Measurements from ENCODE around the gene CRYAA.
"Not testable (repeated sequence)": the region's sequence is repeated elsewhere in the genome, so short reads cannot be mapped to it uniquely, and the experiment has no call there.

The CRYAA gene

DNA sequence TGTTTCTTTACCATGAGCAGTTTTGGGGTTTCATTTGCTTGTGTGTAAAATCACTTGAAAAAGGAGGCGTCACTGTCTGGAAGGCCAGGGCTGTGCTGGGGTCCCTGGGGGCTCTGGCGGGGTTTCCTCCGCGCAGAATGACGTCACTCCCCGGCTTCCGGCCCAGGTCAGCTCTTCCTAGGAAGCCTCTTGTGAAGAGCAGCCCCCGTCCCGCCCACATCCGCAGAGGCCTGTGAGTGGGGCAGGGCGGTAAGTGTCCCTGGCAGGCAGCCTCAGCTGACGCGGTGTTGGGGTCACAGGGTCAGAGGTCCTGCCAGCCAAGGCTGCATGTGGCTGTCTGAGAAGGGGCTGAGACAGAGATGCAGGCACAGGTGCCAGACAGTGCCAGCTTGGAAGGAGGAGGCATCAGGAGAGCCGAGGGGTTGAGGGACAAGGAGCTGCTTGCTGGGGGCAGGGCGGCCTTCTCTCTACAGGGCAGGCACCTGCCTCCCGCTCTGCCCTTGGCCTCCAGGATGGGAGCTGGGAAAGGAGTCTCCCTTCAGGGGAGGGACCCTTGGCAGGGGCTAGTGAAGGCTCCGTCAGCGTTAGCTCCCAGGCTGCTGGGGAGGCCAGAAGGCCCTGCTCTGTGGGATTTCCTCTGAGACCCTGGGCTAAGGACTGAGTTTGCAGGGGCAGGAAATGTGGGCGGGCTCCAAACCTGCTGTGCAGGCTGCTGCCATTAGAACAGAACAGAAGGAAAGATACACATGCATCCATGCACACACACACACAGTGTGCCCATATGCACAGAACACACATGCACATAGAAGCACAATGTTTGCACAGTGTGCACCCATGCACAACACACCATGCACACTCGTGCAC is 8.5 kb downstream of the CRYAA start:
- not testable (repeated sequence) for DNase-seq

DNA sequence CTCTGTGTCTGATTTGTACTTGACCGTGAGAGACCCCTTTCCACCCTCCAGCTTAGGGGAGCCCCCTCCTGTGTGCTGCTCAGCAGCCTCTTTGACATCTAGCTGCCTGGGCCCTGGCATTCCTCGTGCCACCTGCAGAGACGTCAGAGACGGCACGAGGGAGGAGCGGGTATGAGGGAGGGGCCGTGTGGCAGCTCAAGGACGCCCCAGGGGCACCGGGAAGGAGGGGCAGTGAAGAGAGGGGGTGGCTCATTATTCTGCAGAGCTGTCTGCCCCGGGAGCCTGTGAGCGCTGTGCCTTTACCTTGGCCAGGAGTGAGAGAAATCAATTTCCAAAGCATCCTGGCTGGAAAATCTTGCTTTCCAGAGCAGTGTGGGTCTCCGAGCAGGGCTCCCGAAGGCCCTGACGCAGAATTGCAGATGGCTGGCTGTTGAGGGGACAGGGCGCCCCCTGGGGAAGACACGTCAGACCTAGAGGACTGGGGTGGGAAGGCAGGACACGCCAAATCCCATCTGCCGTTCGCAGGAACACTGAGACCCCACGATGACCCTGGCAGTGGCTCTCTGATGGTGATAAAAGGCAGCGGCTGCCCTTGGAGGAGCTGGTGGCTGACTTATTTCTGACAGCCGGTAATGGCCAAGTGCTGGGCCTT is 9.5 kb downstream of the CRYAA start:
- DNase-seq: not testable (repeated sequence)

DNA sequence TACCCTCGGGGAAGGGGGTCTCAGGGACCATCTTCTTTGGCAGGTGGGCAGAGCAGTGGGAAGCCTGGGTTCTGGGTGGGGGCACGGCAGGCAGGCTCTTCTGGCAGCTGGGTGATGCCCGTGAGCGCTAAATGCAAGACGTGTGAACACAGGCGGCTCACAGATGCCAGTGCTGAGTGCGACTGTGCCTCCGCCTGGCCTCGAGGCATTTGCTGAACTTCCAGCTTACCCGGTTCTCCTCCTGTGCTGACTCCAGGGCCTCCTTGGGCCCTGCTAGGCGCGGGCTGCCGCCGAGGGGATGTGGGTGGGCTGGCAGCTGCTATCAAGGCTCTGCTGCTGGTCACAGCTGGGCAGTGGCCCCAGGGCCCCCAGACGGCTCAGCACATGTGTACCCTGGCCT is 12.2 kb downstream of the CRYAA start:
- DNase-seq: not testable (repeated sequence)

DNA sequence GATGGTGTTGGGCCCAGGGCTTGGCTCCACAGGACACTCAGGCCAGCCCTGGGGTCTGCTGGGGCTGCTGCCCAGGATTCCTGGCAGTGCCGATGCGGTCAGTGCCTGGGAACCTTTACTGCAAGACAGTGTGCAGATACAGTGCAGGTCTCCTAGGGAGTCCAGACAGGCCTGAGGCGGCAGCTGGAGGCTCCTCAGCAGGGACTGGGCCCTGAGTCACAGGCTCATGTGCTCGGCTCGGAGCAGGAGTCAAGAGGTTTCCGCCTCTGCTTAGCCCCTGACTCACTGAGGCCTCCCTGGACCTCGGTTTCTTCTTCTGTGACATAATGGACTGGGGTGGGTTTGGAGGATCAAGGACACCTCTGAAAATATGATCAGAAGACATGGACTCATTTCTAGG is 18.5 kb downstream of the CRYAA start:
- not testable (repeated sequence) for DNase-seq

DNA sequence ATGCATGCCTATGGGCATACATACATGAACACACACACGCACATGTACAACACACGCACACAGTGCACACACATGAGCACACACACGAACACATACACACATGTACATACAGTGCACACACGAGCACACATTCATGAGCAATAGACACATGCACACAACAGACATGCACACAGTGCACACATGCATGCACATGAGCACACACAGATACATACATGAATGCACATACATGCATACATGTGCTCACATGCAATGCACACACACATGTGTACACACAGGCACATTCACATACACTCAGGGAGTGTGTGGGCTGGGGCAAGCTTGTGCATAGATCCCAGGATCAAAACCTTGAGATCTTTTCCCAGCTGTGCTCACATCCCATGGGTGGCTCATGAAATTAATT is 18.9 kb downstream of the CRYAA start:
- DNase-seq: no peak

DNA sequence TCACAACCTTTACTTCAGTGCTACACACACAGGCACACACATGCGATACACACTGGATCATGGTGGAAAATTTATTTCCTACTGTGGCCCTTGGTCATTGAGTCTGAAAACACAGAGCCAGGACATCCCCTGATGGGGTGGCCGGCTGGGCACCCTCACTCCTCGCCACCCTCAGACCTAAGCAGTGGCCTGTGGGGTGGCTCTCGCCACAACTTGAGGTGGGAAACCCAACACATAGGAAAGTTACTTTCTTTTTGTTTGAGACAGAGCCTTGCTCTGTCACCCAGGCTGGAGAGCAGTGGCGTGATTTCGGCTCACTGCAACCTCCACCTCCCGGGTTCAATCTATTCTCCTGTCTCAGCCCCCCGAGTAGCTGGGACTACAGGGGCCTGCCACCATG is 19.4 kb downstream of the CRYAA start:
- DNase-seq: no peak

DNA sequence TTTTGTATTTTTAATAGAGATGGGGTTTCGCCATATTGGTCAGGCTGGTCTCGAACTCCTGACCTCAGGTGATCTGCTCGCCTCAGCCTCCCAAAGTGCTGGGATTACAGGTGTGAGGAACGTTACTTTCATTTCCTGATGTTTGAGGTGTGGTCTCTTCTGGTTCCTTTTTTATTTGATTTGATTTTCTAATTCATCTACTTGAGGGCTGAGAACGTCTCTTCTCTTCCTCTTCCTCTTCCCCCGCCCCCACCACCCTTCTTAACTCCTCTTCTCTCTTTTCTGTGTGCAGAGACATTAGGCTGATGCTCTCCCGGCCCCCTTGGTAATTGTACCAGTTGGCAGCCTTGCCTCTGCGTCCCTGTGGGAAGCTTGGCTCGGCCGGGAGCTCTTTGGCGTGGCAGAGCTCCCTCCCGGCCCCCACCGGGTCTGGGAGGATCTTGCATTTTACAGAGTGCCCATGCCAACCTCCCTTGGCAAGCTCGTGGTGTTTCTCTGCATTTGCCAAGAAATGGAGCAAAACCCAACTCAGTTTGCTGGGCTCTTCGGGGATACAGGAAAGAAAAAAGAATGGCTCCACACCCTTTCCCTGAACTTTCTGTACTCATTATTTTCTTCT is 19.9 kb downstream of the CRYAA start:
- no peak for DNase-seq

DNA sequence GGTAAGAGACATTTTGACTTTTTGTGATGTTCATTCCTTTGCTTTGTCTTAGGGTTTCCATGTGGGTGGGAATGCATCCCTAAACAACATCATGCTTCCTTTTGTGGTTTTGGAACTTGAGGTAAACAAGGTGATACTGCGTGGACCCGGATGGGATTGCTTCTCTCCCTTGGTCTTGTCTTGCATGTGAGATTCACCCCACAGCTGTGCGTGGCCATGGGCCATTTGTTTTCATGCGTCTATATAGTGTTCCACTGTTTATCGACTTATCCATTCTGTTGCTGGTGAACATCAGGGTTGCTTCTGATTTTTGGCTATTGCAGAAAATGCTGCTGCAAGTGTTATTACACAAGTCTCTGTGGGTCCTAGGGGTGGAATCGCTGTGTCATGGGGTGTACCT is 21.1 kb downstream of the CRYAA start:
- DNase-seq: no peak

DNA sequence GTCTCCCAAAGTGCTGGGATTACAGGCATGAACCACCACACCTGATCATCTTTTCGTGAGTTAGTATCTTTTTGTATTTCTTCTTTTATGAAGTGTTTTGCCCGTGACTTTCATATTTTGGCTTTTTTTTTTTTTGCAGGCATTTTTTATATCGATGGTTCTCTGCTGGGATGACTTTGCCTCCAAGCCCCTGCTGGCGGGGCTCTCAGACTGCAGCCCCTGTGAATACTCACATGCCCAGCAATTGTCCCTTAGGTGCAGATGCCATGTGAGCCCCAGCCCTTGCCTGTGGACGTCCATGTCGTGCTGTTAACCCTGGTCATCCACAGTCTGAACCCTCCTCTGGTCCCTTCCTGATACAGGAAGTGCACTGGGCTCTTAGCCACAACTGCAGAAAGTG is 21.7 kb downstream of the CRYAA start:
- no peak for DNase-seq

DNA sequence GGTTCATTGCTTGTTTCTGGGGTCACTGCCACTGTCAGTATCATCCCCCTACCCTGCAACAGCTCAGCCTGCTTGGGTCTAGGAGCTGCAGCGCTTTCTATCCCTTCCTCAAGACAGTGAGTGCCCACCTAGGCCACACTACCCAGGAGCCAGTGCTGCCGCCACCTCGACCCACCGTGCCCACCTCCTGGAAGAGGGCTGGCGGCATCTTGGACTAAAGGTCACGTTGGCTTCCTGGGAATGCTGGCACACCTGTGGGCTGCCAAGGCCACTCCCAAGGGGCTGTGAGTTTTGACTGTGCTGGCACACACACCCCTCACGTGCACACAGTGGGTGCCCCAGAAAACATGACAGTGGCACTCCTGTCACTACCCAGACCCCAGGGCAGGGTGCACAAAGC is 22.1 kb downstream of the CRYAA start:
- DNase-seq: no peak

DNA sequence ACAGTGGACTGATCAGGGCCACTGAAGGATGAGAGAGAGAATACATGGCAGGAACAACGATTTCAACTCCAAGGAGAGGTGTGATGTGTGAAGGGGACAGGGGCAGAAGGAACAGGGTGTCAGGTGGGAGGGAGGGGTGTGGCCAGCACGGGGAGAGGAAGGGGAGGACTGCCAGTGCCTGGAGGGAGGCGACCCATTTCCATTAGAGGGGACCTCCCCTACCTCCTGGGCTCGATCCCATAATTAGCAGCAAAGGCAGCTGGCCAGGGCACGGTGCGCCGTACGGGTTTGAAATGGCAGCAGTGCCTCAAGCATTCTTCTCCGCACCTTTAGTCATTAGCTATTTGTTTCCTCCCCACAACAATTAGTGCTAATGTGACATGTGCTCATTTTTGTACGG is 22.7 kb downstream of the CRYAA start:
- no peak for DNase-seq

DNA sequence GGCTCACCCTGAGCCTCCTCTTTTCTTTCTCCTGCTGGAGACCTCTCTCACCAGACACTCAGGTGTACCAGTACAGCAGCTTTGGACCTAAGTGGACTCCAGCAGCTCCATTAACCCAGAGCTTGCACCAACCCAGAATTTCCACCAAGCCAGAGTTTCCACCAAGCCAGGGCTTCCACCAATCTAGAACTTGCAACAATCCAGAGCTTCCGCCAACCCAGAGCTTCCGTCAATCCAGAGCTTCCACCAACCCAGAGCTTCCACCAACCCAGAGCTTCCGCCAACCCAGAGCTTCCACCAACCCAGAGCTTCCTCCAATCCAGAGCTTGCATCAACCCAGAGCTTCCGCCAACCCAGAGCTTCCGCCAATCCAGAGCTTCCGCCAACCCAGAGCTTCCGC is 23.2 kb downstream of the CRYAA start:
- no peak for DNase-seq

DNA sequence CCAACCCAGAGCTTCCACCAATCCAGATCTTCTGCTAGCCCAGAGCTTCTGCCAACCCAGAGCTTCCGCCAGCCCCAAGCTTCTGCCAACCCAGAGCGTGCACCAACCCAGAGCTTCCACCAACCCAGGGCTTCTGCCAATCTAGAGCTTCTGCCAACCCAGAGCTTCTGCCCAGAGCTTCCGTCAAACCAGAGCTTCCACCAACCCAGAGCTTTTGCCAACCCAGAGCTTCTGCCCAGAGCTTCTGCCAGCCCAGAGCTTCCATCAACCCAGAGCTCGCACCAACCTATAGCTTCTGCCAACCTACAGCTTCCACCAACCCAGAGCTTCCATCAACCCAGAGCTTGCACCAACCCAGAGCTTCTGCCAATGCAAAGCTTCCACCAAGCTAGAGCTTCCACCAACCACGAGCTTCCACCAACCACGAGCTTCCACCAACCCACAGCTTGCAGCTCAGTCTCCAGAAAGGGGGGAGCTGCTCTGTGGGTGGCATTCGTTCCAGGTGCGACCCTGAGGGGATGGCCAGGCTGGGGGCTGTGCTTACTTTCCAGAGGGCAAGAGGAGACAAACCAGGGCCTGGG is 23.8 kb downstream of the CRYAA start:
- DNase-seq: no peak

DNA sequence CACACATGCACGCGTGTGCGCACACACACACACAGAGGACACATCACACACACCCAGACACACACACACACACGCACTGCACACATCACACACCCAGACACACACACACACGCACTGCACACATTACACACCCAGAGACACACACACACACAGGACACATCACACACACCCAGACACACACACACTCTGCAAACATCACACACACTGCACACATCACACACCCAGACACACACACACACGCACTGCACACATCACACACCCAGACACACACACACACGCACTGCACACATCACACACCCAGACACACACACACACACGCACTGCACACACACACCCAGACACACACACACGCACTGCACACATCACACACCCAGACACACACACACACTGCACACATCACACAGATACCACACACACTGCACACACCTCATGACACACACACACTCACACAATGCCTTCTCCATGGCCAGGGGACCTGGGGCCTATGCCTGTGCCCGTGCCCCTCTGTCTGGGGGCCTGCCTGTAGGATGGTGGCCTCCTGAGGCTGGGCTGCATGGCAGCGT is 24.4 kb downstream of the CRYAA start:
- DNase-seq: no peak

DNA sequence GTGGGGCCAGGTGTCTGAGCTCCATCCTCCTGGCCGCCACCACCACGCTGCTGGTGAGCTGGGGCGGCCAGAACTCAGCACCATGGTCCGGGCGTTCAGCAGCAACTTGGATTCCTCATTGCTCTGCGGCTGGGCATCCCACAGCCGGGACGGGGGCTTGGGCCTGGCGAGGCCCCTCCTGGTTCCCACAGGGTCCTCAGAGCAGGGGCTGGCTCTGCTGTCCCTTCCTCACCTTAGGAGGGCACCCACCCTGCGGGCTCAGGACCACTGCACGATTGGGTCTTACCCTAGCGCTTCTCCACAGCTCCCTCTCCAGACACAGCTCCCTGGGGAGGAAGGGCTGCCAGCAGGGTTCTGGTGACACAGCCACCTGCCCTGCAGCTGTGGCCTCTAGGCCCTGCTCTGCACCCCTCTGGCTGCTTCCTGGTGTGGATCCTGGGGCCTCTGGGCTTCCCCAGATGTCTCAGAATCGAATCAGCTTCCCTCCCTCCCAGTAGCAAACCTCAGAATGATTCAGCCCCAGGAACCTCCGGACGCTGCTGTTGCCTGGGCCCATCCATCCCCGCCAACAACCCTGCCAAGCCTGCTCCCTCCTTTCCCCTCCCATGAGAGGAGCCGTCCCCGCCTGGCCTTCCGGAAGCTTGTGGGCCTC is 25.0 kb downstream of the CRYAA start:
- DNase-seq: no peak

DNA sequence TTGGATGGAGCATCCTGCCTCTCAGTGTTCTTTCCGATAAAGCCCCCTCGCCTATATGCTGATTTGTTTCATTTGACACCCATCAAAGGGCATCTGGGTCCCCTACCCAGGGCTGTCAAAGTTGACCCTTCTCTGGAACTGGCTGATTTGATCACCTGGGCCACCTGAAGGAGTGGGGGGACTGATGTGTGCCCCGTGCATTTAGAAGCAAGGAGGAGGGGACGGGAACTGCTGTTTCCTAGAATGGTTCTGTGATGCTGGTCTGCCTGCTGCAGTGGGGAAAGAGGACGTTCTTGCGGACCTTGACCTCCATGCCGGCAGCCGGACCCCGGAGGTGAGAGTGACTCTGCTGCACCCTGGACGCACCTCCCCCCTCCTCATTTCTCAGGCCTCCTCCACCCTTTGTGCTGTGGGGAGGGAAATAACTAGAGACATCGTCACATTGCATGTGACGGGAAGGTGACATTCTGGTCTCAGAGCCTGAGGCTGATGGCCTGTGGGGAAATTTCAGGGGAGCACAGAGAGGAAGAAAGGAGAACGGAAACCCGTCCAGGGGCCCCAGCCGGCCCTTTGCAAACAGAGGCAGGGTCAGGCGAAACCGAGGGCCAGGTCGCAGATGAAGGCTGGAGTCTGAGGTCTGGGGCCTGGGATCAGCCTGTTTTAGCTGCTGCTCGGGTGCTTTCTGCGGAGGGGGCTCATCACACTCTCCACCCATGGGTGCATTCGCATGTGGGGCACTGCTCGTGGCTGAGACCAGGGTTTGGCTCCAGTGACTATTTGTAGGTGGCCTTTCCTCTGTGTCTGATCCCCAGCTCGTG is 25.7 kb downstream of the CRYAA start:
- no peak for DNase-seq

DNA sequence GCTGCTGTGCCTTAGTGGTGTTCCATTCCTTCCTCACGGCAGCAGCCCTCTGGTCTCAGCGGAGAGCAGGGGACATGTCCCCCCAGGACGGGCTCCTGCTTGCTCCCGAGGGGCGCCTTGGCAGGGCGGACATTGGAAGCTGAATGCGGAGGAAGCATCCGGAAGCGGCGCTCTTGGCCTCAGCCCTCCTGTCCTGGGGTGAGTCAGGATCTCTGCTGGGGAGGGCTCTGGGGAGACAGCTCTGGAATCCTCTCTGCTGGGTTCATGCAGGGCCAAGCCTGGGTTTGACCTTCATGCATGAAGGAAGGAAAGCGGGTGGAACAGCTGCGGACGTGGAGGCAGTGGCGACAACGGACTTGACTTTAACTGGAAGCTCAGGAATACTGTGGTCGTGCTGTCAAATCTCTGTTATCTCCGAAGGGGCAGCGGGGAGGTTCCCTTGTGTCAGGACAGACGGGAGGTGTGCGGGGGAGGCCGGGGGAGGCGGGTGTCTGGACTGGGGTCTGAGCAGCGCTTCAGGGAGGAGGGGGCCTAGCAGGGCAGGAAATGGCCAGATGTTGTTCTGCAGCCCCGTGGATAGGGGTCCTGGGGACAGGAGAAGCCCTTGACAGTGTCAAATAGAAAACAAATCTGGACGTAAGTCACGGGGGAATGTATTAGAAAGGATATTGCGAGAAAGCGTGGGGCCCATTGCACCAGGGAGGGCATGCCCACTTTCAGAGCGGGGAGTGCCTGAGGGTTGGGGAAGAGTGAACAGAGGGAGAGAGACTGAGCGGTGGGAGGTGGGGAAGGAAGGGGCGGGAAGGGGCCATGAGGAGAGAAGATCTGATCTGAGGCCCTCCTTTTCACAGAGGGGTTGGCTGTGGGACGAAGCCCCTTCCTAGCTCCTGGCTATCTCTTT is 26.6 kb downstream of the CRYAA start:
- DNase-seq: no peak

DNA sequence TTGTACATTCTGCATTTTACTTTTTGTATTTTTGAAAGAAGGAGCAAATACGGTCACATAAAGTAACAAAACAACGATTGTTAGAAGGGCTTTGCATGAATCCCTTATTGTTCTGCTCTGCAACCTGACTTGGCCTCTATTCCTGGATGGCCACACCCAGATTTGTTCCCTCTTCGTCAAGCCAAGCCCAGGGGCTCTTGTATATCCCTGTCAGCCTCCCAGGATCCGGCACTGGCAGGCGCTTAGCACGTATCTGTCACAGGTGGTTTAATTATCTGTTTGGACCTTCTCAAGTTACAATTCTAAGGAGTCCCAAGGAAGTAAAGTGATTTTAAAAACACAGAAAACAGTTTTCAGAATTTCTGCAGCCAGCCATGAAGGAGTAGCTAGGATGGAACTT is 28.0 kb downstream of the CRYAA start:
- no peak for DNase-seq

DNA sequence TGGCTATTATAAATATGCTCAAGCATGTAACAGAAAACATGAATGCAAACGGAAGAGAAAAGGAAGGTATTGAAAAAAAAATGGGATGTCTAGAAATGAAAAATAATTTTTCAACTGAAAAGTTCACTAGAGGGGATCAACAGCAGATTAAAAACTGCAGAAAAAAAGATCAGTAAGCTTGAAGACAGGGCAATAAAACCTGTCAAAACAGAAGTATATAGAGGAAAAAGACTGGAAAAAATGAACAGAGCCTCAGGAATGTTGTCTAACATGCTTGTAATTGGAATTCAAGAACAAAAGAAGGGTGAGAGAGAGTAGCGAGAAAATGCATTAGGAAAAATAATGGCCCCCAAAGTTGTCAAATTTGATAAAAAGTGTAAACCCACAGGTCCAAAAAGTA is 29.6 kb downstream of the CRYAA start:
- no peak for DNase-seq

DNA sequence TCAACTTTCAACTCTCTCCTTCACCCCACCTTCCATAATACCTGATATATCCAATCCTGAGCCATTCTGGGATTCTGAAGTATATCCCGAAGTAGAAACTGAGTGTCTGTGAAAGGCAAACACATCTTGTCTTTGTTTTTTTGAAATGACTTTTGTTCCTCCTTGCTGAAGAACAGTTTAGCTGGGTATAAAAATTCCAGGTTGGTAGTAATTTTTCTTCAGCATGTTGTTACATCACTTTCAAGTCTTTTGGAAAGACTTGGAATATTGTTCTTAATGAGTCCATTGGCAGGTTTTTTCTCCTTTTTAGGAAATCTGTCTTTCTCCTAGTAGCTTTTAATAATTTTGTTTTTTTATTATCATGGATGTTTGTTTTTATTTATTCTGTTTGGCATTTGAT is 32.7 kb downstream of the CRYAA start:
- DNase-seq: no peak

DNA sequence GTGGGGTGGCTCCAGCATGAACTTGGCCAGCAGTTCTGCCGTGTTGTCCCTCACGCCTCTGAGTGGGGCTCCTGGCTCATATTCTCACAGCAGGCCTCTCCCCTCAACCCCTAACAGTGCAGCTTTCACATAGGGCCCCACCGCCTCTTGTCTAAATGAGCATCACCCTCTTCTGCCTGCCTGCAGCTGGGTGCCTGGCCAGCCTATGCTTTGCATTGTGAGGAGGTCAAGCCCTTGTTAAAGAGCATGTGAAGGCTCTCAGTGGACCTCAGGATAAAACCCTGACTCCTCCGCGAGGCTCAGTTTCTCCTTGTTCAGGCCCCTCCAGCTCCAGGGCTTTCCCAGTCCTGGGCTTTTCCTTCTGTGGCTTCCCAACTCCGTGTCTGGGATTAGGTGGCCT is 34.8 kb downstream of the CRYAA start:
- DNase-seq: no peak

Data from activated CD4-positive, alpha-beta T cell treated with anti-CD3 and anti-CD28 coated beads, Interleukin-2, amount 50 U/mL, for 4 hours (primary cell).